ENCODE results near the gene SIDT2.
"Not testable (repeated sequence)": the region's sequence is repeated elsewhere in the genome, so short reads cannot be mapped to it uniquely, and the experiment has no call there.

SIDT2 gene

DNA sequence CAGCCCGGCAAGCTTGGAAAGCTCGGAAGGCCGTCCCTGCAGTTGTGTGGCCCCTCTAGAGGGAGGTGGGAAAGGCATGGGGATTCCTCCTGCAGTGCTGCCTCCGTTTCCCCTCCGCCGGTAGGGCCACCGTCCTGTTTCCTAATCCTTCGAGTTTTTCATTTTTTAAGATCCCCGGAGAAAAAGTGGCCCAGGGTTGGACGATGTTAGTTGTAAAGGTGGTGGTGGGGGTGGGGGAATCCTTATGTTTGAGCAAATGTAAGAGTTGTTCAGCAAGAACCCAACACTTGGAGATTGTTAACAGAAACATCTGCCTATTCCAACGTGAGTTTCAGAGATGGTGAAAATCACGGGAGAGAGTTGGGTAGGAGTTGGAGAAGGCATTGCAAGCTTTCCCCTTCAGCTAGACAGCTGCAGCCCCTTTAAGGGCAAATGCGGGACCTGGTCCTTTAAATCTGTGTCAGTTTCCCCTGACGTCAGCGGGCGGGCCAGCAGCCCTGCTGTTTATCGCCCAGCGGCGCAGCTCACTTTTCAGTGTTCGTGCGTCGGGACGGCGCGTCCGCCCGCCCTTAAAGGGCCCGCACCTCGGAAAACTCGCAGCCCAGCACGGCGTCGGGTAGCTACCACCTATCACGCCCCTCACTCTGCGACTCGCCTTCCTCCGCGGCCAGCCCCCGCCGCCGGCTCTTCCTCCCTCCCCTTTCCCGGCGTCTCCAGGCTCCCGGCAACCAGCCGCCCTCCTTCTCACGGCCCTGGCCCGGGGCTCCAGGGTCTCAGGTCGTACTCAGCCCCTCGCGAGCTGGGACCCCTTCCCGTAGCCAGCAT lies at the start of gene SIDT2:
SIDT2 (plus strand) TSS at position 534 of the 825 bp plus-strand sequence. CDS start 521 bp downstream, outside the sequence.
- DNase-seq: peak; percentile 88 to 92

GRCh38 chr11:117130396-117130795 lies 48.1 kb upstream of the SIDT2 start:
- not testable (repeated sequence) for DNase-seq

GRCh38 chr11:117130879-117131278 lies 47.7 kb upstream of the SIDT2 start:
- DNase-seq: no peak

- no peak for DNase-seq
Observed at GRCh38 chr11:117134431-117134830, 44.1 kb upstream of the SIDT2 start.

- not testable (repeated sequence) for DNase-seq
Observed at GRCh38 chr11:117134979-117135378, 43.6 kb upstream of the SIDT2 start.

GRCh38 chr11:117137223-117138086 lies 41.1 kb upstream of the SIDT2 start:
- DNase-seq: not testable (repeated sequence)

DNA sequence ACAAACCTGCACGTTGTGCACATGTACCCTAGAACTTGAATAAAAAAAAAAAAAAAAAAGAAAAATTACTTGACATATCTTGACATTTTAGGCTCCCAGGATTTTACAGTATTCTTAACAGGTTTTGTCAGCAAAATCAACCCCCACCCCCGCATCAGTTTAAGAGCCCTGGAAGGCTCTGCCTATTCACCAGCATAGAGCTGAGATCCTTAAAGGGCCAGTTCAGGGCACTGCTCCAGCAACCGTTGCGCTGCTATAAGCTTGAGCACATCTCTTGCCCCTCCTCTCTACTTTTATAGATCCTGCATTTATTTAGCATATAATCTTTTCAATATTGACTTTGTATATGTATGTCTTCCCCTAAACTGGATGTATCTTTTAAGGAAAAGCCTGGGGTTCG lies 35.2 kb upstream of the SIDT2 start:
- peak; percentile 23 to 24 for DNase-seq

DNA sequence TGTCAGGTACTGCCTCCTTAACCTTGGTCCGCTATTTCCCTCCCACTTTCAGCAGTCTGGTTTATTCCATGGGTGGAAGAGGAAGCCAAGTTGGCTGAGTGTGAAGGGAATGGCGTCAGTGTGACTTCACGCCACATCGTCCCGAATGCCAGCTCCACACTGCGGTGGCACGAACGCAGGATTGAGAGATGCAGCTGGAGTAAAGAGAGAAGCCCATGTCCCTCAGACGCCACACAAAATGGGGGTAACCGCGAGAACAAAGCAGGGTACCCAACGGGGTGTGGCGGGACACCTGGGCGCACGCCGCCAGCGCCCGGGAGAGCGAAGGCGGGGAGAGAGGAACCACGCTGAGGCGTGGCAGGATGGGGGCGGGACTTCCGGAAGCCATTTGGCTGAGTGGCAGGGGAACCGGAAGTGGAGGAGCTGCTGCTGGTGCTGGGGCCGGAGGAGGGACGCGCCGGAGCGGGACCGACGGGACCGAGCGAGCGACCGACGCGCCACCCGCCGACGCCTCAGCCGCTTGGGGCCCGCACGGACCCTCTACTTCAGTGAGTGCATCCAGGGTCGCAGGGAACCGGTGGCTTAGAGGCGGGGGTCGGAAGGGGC lies 34.6 kb upstream of the SIDT2 start, which contains the start of gene PAFAH1B2:
PAFAH1B2 (plus strand) TSS at position 417 of the 606 bp plus-strand sequence. CDS start 8,161 bp downstream, outside the sequence.
- peak; percentile 97 to 98 for DNase-seq

- peak; percentile 31 for DNase-seq
Observed at GRCh38 chr11:117144477-117145392, 33.8 kb upstream of the SIDT2 start.

- peak in 1 of 2 donors; percentile 10 for DNase-seq
Observed at GRCh38 chr11:117145393-117145761, 33.2 kb upstream of the SIDT2 start.

DNA sequence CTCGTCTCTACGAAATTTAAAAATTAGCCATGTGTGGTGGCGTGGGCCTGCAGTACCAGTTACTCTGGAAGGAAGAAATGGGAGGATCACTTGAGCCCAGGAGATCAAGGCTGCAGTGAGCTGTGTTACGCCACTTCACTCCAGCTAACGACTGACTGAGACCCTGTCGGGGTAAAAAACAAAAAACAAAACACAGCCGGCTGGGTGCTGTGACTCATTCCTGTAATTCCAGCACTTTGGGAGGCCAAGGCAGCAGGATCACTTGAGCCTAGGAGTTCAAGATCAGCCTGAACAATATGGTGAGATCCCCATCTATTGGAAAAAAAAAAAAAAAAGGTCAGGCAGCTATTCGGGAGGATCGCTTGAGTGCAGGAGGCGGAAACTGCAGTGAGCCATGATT lies 32.0 kb upstream of the SIDT2 start:
- no peak for DNase-seq

DNA sequence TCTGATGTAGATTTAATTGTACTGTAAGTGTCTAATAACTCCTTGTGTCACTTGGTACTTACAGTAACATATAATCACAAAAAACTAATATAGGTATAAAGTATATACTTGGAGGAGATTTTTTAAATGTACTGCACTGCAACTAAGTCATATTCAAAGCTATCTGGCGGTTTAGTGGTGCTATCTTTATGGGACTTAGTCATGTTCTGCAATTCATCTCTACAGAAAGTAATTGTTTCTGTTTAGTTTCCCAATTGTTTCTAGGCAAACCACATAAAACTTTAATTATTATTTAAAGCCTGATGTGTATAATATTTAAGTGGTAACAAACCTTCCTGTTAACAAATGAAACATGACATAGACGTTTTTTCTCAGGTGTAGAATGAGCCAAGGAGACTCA lies 26.5 kb upstream of the SIDT2 start:
- no peak for DNase-seq

DNA sequence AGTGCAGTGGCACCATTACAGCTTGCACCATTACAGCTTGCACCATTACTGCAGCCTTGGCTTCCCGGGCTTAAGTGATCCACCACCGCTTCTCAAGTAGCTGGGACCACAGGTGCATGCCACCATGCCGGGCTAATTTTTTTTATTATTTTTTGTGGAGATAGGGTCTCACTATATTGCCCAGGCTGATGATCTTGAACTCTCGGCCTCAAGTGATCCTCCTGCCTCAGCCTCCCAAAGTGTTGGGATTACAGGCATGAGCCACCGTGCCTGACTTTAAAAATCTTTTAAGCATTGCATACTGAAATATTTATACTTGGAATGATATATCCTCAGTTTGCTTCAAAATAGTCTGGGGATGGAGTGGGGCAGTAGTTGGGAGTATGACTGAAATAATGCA lies 24.1 kb upstream of the SIDT2 start:
- DNase-seq: no peak

GRCh38 chr11:117157507-117157906 lies 21.0 kb upstream of the SIDT2 start:
- no peak for DNase-seq

GRCh38 chr11:117159892-117160291 lies 18.7 kb upstream of the SIDT2 start:
- no peak for DNase-seq

DNA sequence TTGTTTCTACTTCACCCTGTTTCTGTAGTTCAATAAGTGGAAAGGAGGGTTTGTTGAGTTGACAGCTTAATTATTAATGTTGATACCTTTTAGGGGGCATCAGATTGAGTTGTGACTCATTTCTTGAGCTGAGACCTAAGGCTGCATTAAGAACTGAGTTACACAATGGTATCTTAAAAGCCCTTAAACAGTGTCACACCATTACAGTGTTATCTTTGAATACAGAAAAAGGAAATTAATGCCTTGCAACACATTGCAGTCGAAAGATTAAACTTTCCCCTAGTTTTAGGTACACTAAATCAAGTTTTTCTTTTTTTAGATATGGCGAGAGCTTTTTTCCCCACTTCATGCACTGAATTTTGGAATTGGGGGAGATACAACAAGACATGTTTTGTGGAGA lies 17.7 kb upstream of the SIDT2 start:
- DNase-seq: no peak

- DNase-seq: no peak
Observed at GRCh38 chr11:117166491-117166890, 12.1 kb upstream of the SIDT2 start.

DNA sequence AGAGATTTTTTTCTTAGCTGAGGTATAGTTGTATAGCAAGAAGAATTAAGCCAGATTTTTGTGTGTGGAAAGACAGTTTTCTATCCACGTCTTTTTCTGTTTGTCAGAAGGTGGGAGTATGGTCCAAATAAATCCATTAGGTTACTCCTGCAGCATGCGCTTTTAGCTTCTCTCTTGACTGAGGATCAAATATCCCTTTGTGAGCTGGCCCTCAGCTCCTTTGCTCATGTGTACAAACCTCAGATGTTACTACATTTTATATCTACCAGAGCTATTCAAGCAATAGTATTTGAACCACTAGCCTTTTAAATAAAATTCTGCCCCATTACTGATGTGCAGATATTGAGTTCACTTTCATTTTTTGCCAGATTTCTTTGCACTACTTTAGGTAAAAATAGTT lies 8.8 kb upstream of the SIDT2 start:
- DNase-seq: no peak

DNA sequence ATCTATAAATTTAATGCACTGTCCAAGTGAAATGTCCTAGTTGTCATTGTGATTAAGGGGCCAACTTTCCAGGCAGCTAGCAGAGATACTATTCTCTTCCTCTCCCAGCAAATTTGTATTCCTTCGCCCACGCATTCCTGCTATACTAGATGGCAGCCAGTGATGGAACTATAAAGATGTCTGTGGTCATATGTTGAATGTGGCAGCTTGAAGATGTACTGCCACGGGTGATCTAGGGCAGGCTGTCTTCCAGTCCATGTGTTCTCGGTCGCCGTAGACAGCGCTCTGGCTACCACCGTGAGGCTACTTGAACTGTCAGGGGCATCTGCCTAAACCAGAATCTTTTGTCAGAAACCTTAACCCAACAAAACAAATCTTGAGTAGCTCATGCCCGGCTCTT lies 8.3 kb upstream of the SIDT2 start:
- DNase-seq: no peak

- DNase-seq: no peak
Observed at GRCh38 chr11:117171007-117171403, 7.5 kb upstream of the SIDT2 start.

DNA sequence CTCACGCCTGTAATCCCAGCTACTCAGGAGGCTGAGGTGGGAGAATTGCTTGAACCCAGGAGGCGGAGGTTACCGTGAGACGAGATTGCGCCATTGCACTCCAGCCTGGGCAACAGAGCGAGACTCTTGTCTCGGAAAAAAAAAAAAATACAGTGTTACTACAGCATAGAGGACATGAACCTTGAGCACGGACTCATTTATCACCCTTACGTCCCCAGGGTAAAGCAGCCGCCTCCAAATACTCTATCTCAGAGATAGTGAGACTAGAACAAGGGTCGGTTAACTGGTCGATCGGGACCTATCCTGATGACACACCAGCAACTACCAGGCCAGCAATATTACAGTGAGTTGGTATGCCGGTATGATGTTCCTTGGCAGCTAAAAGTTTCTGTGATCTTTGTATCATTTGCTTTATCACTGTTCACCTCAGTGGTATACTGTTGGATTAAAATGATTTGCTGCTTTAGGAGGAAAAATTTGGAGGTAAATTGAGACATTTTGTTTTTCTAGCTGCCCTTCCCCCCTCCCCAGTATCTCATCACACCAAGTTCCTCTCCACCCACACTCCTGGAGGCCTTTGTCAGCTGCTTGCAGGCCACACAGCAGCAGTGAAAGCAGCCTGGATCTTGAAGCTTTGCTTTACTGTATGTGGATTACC lies 7.0 kb upstream of the SIDT2 start:
- DNase-seq: no peak

Measured in stimulated activated CD4-positive, alpha-beta T cell treated with anti-CD3 and anti-CD28 coated beads, Interleukin-2, amount 100 ng/mL, for 24 hours (primary cell).